SK-N-SH (cell line): Measurements from ENCODE around the gene SIDT2. TPM values are rescaled to one million over a fixed set of nuclear protein-coding genes. Genes with fewer than 3 reads are reported as not detected.
A peak's percentile ranks its signal among the peaks of the same experiment; 100 is the strongest.

Source experiments
- CTCF ChIA-PET: fragments of 300-600, 350-600 bp; formaldehyde crosslinking; extraction: SDS; loops from one replicate; lab custom pipeline; 2021; lab: Yijun Ruan, JAX
- POLR2A ChIA-PET: fragments of 350-600 bp; sonication (Branson Sonifier 250); formaldehyde crosslinking; extraction: SDS; loops from one replicate; lab custom pipeline; 2020; ENCODE audit warnings: antibody characterized with exemption, inconsistent platforms; lab: Yijun Ruan, JAX
- DNase-seq: peaks from one replicate; pipeline ENCODE4 v3.0.0; 2012
- H2AFZ ChIP-seq: fragments of 200-600 bp; sonication (generic); 2 replicates; pipeline ENCODE4 v1.8.1; 2016; ENCODE audit warnings: antibody characterized with exemption, mild to moderate bottlenecking, low read depth
- H3F3A ChIP-seq: fragments of 200-600 bp; sonication (generic); replicated peaks from 2 replicates; pipeline ENCODE3; 2016; ENCODE audit warnings: antibody characterized with exemption, mild to moderate bottlenecking; ENCODE audit not compliant: insufficient read depth
- H3K27ac ChIP-seq, 2 experiments: fragments of 200-500 bp in 1 of 2; fragments of 200-600 bp in 1 of 2; sonication (Bioruptor generic) in 1 of 2; sonication (generic), shearing (Covaris generic) in 1 of 2; 2 replicates each; pipeline versions ENCODE4 v1.5.1 to v1.6.1; 2014 to 2016; ENCODE audit warnings: low read depth in 2 of 2, inconsistent platforms in 1 of 2, low read length in 1 of 2, mild to moderate bottlenecking in 1 of 2, mixed read lengths in 1 of 2
- H3K27me3 ChIP-seq: fragments of 200-600 bp; sonication (generic), shearing (Covaris generic); 2 replicates; pipeline ENCODE4 v1.6.1; 2016; ENCODE audit warnings: mixed run types; ENCODE audit not compliant: insufficient read depth
- H3K36me3 ChIP-seq, 2 experiments: fragments of 200-500 bp in 1 of 2; fragments of 200-600 bp in 1 of 2; sonication (Bioruptor generic) in 1 of 2; sonication (generic) in 1 of 2; replicated peaks in 1 of 2; 2 replicates each; pipeline versions ENCODE3 to v1.5.1; 2014 to 2016; ENCODE audit warnings: low read length in 1 of 2, mild to moderate bottlenecking in 1 of 2; ENCODE audit not compliant: insufficient read depth in 2 of 2, control insufficient read depth in 1 of 2
- H3K4me1 ChIP-seq, 2 experiments: fragments of 200-500 bp in 1 of 2; fragments of 200-600 bp in 1 of 2; sonication (Bioruptor generic) in 1 of 2; sonication (generic), shearing (Covaris generic) in 1 of 2; 2 replicates each; pipeline versions ENCODE4 v1.5.1 to v1.6.1; 2014 to 2016; ENCODE audit warnings: low read depth in 1 of 2, low read length in 1 of 2, mixed run types in 1 of 2; ENCODE audit not compliant: insufficient read depth in 2 of 2, control insufficient read depth in 1 of 2
- H3K4me2 ChIP-seq: fragments of 200-600 bp; sonication (generic), shearing (Covaris generic); 2 replicates; pipeline ENCODE4 v1.6.1; 2017; ENCODE audit warnings: mixed run types
- H3K4me3 ChIP-seq, 2 experiments: fragments of 200-500 bp in 1 of 2; fragments of 200-600 bp in 1 of 2; sonication (Bioruptor generic) in 1 of 2; sonication (generic), shearing (Covaris generic) in 1 of 2; 2 replicates each; pipeline versions ENCODE4 v1.5.1 to v1.8.1; 2014 to 2016; ENCODE audit warnings: low read depth in 2 of 2, inconsistent platforms in 1 of 2, low read length in 1 of 2, mild to moderate bottlenecking in 1 of 2, mixed read lengths in 1 of 2, moderate library complexity in 1 of 2
- H3K79me2 ChIP-seq: fragments of 200-600 bp; sonication (generic); 2 replicates; pipeline ENCODE4 v1.8.1; 2017; ENCODE audit warnings: mild to moderate bottlenecking; ENCODE audit not compliant: insufficient read depth
- H3K9ac ChIP-seq: fragments of 200-600 bp; sonication (generic); 2 replicates; pipeline ENCODE4 v1.6.1; 2017; ENCODE audit warnings: mixed run types
- H3K9me2 ChIP-seq: fragments of 200-600 bp; sonication (generic); 2 replicates; pipeline ENCODE4 v1.6.1; 2017; ENCODE audit warnings: mixed run types
- H3K9me3 ChIP-seq: fragments of 200-600 bp; sonication (generic); 2 replicates; pipeline ENCODE4 v1.6.1; 2017; ENCODE audit warnings: mixed run types, mild to moderate bottlenecking, moderate library complexity
- H4K20me1 ChIP-seq: fragments of 200-600 bp; sonication (generic); 2 replicates; pipeline ENCODE4 v1.6.1; 2017; ENCODE audit warnings: mild to moderate bottlenecking, mixed run types; ENCODE audit not compliant: insufficient read depth
- CTCF ChIP-seq: fragments of 200-600 bp; sonication (generic); IDR thresholded peaks from 2 replicates; pipeline ENCODE4 v1.6.1; 2017; ENCODE audit warnings: antibody characterized with exemption, mild to moderate bottlenecking, moderate library complexity
- FOXM1 ChIP-seq: IDR thresholded peaks from 2 replicates; pipeline ENCODE4 v1.4.0; 2012; ENCODE audit warnings: low read depth, mild to moderate bottlenecking
- IRF3 ChIP-seq: fragments of 150-350 bp; IDR thresholded peaks from 2 replicates; pipeline ENCODE4 v1.6.1; 2016; ENCODE audit warnings: mild to moderate bottlenecking, low read depth, low read length
- JUND ChIP-seq: IDR thresholded peaks from 2 replicates; pipeline ENCODE4 v1.4.0; 2012
- MAX ChIP-seq: IDR thresholded peaks from 2 replicates; pipeline ENCODE4 v1.4.0; 2012; ENCODE audit warnings: low read depth
- NFIC ChIP-seq: IDR thresholded peaks from 2 replicates; pipeline ENCODE4 v1.4.0; 2012; ENCODE audit warnings: borderline replicate concordance
- RAD21 ChIP-seq: IDR thresholded peaks from 2 replicates; pipeline ENCODE4 v1.6.1; 2012; ENCODE audit warnings: mild to moderate bottlenecking, low read length
- RXRA ChIP-seq: IDR thresholded peaks from 2 replicates; pipeline ENCODE4 v1.4.0; 2012; ENCODE audit warnings: low read depth, mild to moderate bottlenecking, borderline replicate concordance
- SIN3A ChIP-seq: IDR thresholded peaks from 2 replicates; pipeline ENCODE4 v1.6.1; 2012; ENCODE audit warnings: low read depth, mild to moderate bottlenecking, low read length, moderate library complexity, borderline replicate concordance
- SMC3 ChIP-seq: IDR thresholded peaks from 2 replicates; pipeline ENCODE4 v1.6.1; 2012; ENCODE audit warnings: low read depth, low read length, improper control_type of control experiment
- USF1 ChIP-seq: IDR thresholded peaks from 2 replicates; pipeline ENCODE4 v1.4.0; 2012; ENCODE audit warnings: low read depth, borderline replicate concordance
- WGBS: methylation state at CpG from one replicate; pipeline ENCODE4 v1.1.6; 2017; ENCODE audit warnings: low lambda C conversion rate; 5-methylcytosine and 5-hydroxymethylcytosine counted together
- polyA plus RNA-seq, 3 experiments: library from polyadenylated mRNA; depleted of rRNA; stranded (reverse); fragments of >200 nt; gene quantifications; 2 replicates each; pipeline ENCODE4 v1.2.3, GENCODE V29; 2012

Gene SIDT2
- polyA plus RNA-seq, 1 of the 3 experiments (the other 2 are of a cell fraction), result 17.5 TPM

- Histone ChIP-seq H3K27me3 (no peaks in the 10 kb centered on the region), H3K9me3 (no peaks in the 10 kb centered on the region), H3K4me1 (peaks cover 14 to 16% of the 10 kb centered on the region in 2 experiments; a peak in 3 of 4 replicates), H3K9me2 (no peaks in the 10 kb centered on the region), H4K20me1 (peaks cover 3% of the 10 kb centered on the region; the same call in 1 of the 2 replicates), H3K27ac (no peak overlapping the region), H2AFZ (no peak overlapping the region), H3K9ac (no peak overlapping the region), H3K79me2 (peaks cover 26% of the 10 kb centered on the region), H3K36me3 (peaks cover 20 to 59% of the 10 kb centered on the region in 2 experiments), H3F3A (peaks cover 13% of the 10 kb centered on the region), H3K4me2 (no peak overlapping the region), H3K4me3 (no peak overlapping the region; a peak in 1 of 4 replicates)
- 73% methylated on average over 19 of the region's 19 CpGs for WGBS
- ChIA-PET POLR2A (no interaction called here), CTCF (interaction anchor here (0.6 to 5.4 kb wide), 42 partner anchors 8 to 720 kb away, joined by 3 to 54 read pairs (median 4); partner anchors contain the start of genes APOA5, PAFAH1B2, SIDT2 and SIK3)
- peak; percentile 84 for DNase-seq
- TF ChIP-seq USF1 (no peak), SMC3 (peak; percentile 67), RAD21 (peak; percentile 90), CTCF (peak; percentile 79), NFIC (no peak), MAX (no peak), JUND (no peak), FOXM1 (no peak), RXRA (no peak), SIN3A (no peak), IRF3 (no peak)
Measured at GRCh38 chr11:117226388-117227385, 48.1 kb downstream of the SIDT2 start.
